Colonic mucosa (tissue), 4 donors: ENCODE measurements around the gene BMX. TPM values are rescaled to one million over a fixed set of nuclear protein-coding genes. Genes with fewer than 3 reads are reported as not detected.

Source experiments
- DNase-seq: peaks from one replicate; pipeline ENCODE4 v3.0.0-alpha.2; 2020
- H3K27ac ChIP-seq: fragments of 200-600 bp; one replicate; pipeline ENCODE4 v1.8.0; 2021
- H3K27me3 ChIP-seq: fragments of 200-600 bp; one replicate; pipeline ENCODE4 v1.8.0; 2021
- H3K36me3 ChIP-seq: fragments of 200-600 bp; one replicate; pipeline ENCODE4 v1.8.0; 2021
- H3K4me1 ChIP-seq: fragments of 200-600 bp; one replicate; pipeline ENCODE4 v1.8.0; 2021; ENCODE audit warnings: mild to moderate bottlenecking
- H3K4me3 ChIP-seq: fragments of 200-600 bp; one replicate; pipeline ENCODE4 v1.8.0; 2021
- H3K9ac ChIP-seq, 2 donors: one replicate each; pipeline ENCODE4 v1.7.0; 2013; ENCODE audit warnings: control low read depth in 2 of 2, low read depth in 2 of 2, low read length in 2 of 2
- H3K9me3 ChIP-seq: fragments of 200-600 bp; one replicate; pipeline ENCODE4 v1.8.0; 2021
- intact Hi-C: fragments of 100-400 bp; cut with DNase I; formaldehyde crosslinking; loops from one replicate; pipeline ENCODE4 v1.14.1; 2022
- total RNA-seq, 2 donors: library from RNA; stranded (reverse); fragmentation: NEBNext Ultra II Directional in 1 of 2; extraction: Animal tissue kit (Norgen Biotek cat#: 25700) in 1 of 2; gene quantifications; one replicate each; pipeline ENCODE4 v1.2.1, GENCODE V29; 2021
- TF ChIP-seq, protein P1 (sequence below): fragments of 200-600 bp; IDR thresholded peaks from one replicate; pipeline ENCODE4 v1.8.0; 2022; ENCODE audit warnings: antibody characterized with exemption, mild to moderate bottlenecking
- donor health status: healthy.
- donor health status: DM: no; HTN: no; CAD: no.
- donor health status: DM: no; HTN: no; CAD: no.

BMX gene
- total RNA-seq, 2 donors from 2014 or later: 1.4 to 1.8 TPM

DNA sequence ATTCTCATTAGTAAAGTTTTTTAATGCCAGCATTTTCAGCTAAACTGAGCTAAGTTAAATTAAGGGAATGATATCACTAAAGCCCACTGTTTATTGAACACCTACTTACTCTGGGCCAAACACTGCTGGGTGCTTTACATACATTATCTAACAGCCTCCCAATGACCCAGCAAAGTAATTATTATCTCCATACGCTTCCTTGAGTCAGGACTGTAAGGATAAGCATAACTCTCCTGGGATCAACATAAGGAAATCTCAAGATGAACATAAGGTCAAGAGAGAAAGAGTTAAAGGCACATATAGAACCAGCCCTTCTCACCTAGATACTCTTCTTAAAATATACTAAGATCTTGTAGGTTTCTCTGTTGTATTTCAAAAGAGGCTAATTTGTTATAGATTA is 13.7 kb downstream of the BMX start:
- no peaks in the 10 kb centered on the region for H3K4me1 ChIP-seq
- intact Hi-C loops: no loop called here
- no peaks in the 10 kb centered on the region for H3K36me3 ChIP-seq
- DNase-seq: no peak
- no peak overlapping the region for H3K4me3 ChIP-seq
- H3K9ac ChIP-seq: no peak overlapping the region
- TF ChIP-seq, protein P1, sequence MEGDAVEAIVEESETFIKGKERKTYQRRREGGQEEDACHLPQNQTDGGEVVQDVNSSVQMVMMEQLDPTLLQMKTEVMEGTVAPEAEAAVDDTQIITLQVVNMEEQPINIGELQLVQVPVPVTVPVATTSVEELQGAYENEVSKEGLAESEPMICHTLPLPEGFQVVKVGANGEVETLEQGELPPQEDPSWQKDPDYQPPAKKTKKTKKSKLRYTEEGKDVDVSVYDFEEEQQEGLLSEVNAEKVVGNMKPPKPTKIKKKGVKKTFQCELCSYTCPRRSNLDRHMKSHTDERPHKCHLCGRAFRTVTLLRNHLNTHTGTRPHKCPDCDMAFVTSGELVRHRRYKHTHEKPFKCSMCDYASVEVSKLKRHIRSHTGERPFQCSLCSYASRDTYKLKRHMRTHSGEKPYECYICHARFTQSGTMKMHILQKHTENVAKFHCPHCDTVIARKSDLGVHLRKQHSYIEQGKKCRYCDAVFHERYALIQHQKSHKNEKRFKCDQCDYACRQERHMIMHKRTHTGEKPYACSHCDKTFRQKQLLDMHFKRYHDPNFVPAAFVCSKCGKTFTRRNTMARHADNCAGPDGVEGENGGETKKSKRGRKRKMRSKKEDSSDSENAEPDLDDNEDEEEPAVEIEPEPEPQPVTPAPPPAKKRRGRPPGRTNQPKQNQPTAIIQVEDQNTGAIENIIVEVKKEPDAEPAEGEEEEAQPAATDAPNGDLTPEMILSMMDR: no peak
- H3K27me3 ChIP-seq: no peaks in the 10 kb centered on the region
- no peak overlapping the region for H3K27ac ChIP-seq
- no peaks in the 10 kb centered on the region for H3K9me3 ChIP-seq

DNA sequence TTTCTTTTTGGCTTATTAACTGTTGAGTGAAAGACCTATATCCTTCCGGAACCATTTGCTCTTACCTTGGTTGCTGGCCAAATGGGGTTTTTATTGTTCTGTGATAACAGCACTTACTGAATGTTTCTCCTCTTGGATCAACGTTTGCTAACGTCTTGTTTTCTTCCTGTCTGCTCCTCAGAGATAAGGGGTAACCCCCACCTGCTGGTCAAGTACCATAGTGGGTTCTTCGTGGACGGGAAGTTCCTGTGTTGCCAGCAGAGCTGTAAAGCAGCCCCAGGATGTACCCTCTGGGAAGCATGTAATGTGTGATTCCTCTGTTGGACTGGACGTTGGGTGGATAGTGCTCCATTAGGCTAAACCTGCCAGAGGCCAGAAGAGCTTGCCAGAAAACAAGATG is 15.3 kb downstream of the BMX start:
- Histone ChIP-seq H3K36me3 (no peaks in the 10 kb centered on the region), H3K27me3 (no peaks in the 10 kb centered on the region), H3K9me3 (no peaks in the 10 kb centered on the region), H3K4me3 (no peak overlapping the region), H3K4me1 (no peaks in the 10 kb centered on the region), H3K27ac (no peak overlapping the region), H3K9ac (no peak overlapping the region)
- intact Hi-C loops: no loop called here
- TF ChIP-seq, protein P1: no peak
- peak; percentile 20 for DNase-seq

DNA sequence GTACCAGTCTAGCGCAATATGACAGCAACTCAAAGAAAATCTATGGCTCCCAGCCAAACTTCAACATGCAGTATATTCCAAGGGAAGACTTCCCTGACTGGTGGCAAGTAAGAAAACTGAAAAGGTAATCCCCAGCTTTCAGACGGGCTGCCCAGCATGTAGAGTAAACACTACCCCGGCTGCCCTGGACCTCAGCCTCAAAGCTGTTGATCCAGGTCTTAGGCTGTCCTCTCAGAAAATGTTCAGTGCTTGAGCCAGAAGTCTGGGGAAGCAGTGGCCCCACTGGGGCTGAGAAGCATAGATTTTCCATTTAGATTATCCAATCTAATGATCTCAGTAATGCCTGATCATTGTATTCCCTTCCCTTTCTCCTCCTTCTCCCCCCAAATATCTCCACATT is 21.9 kb downstream of the BMX start:
- no peaks in the 10 kb centered on the region for H3K9me3 ChIP-seq
- TF ChIP-seq, protein P1: no peak
- H3K27ac ChIP-seq: no peak overlapping the region
- intact Hi-C loops: no loop called here
- H3K27me3 ChIP-seq: no peaks in the 10 kb centered on the region
- H3K36me3 ChIP-seq: no peaks in the 10 kb centered on the region
- no peak overlapping the region for H3K4me3 ChIP-seq
- H3K9ac ChIP-seq: no peak overlapping the region
- DNase-seq: no peak
- H3K4me1 ChIP-seq: no peaks in the 10 kb centered on the region

DNA sequence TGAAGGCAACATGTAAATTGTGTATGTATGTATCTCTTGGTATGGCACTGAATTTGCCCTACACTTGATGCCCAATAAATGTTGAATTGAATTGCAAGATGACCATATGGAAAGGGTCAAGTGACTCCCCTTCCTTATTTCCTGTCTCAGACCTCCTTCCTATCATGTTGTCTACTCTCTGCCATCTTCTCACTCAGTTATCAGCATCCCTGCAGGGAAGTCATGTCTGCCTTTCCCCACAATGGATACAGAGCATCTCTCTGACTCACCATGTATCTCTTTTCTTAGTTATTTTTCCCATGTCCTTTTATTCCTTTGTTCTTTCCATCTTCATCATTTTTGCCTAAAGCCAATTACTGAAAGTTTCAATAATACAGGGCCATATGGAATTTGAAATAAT is 22.5 kb downstream of the BMX start:
- Histone ChIP-seq H3K4me1 (no peaks in the 10 kb centered on the region), H3K4me3 (no peak overlapping the region), H3K27me3 (no peaks in the 10 kb centered on the region), H3K27ac (no peak overlapping the region), H3K36me3 (no peaks in the 10 kb centered on the region), H3K9me3 (no peaks in the 10 kb centered on the region), H3K9ac (no peak overlapping the region)
- intact Hi-C loops: no loop called here
- TF ChIP-seq, protein P1: no peak
- no peak for DNase-seq

DNA sequence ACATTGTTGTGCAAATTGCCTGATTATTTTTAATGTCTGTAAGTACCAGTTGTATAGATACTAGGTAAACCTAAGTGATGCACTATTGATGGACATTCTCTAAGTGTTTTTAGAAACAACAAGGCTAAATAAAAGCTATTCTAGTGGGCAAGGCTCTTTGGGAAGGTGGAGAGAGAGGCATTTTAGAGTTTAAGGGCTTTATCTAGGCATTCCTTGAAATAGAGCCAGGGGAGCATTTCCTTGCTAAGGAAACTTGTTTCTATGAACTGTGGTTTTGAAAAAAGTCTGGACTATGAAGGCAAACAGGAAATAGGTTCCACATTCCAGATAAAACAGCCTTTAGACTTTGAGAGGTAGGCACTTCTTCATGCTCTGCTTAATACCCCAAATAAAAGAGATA is 23.8 kb downstream of the BMX start:
- no peaks in the 10 kb centered on the region for H3K4me1 ChIP-seq
- H3K27ac ChIP-seq: no peak overlapping the region
- no peak overlapping the region for H3K4me3 ChIP-seq
- H3K27me3 ChIP-seq: no peaks in the 10 kb centered on the region
- no peaks in the 10 kb centered on the region for H3K9me3 ChIP-seq
- TF ChIP-seq, protein P1: no peak
- no peaks in the 10 kb centered on the region for H3K36me3 ChIP-seq
- no peak for DNase-seq
- H3K9ac ChIP-seq: no peak overlapping the region
- intact Hi-C loops: no loop called here
